Skin epidermis (tissue), 12 donors: ENCODE data around the gene SOX3.

ENCODE experiments used
- H3K27ac ChIP-seq, 21 experiments: fragments of 200-600 bp; sonication (generic) in 11 of 21; one replicate each; pipeline ENCODE4 v1.5.0; 2020; ENCODE audit warnings: mild to moderate bottlenecking in 3 of 21, inconsistent platforms in 2 of 21, moderate library complexity in 2 of 21
- H3K4me3 ChIP-seq, 7 experiments: fragments of 200-600 bp; sonication (generic) in 2 of 7; one replicate each; pipeline ENCODE4 v1.5.0; 2020; ENCODE audit warnings: inconsistent platforms in 2 of 7, mild to moderate bottlenecking in 2 of 7, moderate library complexity in 1 of 7

SOX3 gene

DNA sequence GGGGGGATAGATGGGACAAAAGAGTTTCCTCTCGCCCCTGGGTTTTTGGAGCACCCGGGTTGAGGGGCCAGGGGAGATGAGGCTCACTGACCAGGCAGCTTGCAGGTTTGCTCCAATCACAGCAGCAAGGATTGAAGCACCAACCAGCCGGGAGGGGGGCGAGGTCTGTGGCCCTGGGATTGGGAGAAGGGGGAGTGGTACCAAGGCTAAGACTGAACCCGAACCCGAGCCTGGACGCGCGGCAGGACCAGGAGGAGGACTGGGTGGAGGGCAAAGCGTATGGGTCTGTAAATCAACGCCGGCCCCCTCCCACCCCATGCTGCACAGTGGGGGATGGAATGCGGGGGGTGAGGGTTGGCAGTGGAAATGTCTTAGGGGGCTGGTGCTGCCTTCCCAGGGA lies 3.5 kb downstream of the SOX3 start:
- Histone ChIP-seq H3K27ac (no peak overlapping the region), H3K4me3 (no peak overlapping the region)

DNA sequence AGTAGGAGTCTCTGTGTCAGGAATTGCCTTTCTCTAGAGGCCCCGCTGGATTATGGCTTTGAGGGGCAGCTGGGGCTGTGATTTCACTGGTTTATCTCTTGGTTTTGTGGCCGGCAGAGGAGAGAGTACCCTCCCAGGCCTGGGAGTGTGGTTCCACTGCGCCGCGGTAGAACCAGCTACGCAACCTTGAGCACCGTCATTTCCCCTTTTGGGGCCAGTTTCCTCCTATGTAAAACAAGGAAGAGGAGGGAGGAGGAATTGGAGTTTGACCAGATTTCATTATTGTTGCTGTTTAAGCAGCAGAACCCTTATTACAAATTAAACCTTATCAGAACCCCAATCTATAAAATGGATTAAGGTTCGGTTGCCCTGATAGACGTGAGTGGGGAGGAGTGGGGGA lies 4.4 kb downstream of the SOX3 start:
- no peak overlapping the region for H3K27ac ChIP-seq
- H3K4me3 ChIP-seq, result no peak overlapping the region

DNA sequence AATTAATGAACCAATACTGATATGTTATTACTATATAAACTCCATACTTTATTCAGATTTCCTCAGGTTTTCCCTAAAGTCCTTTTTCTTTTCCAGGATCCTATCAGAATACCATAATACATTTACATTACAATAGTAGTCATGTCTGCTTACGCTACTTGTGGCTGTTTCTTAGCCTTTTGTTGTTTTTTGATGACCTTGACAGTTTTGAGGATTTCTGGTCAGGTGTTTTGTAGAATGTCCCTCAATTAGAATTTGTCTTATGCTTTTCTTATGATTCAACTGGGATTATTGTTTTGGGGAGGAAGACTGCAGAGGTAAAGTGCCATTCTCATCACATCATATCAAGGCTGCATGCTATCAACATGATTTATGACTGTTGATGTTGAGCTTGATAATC lies 9.1 kb downstream of the SOX3 start:
- Histone ChIP-seq H3K4me3 (no peak overlapping the region), H3K27ac (no peak overlapping the region)

GRCh38 chrX:140492066-140492994 lies 12.5 kb downstream of the SOX3 start:
- Histone ChIP-seq H3K4me3 (no peak overlapping the region), H3K27ac (no peak overlapping the region)

- no peak overlapping the region for H3K27ac ChIP-seq
These were observed 24.1 kb downstream of the SOX3 start for GRCh38 chrX:140480765-140481164.

DNA sequence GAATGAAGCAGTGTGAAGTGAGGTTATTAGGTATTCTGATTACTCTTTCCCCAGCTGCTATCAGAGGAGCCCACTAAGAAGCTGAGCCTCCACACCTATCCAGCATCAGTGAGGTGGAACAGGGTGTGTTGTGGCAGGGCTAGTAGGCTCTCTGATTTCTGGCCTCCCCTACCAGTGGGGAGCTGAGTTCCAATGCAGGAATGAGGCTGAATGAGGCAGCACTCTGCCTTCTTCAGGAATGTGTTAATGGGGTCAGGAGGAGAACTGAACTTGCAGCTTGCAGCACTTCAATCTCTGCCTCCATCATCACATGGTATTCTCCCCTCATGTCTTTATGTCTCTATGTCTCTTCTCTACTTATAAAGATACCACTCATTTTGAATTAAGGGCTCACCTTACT lies 26.9 kb downstream of the SOX3 start:
- Histone ChIP-seq H3K4me3 (no peak overlapping the region), H3K27ac (no peak overlapping the region)

More at GRCh38 chrX:140480765-140481164, 24.1 kb downstream of the SOX3 start:
- H3K4me3 ChIP-seq, result no peak overlapping the region

DNA sequence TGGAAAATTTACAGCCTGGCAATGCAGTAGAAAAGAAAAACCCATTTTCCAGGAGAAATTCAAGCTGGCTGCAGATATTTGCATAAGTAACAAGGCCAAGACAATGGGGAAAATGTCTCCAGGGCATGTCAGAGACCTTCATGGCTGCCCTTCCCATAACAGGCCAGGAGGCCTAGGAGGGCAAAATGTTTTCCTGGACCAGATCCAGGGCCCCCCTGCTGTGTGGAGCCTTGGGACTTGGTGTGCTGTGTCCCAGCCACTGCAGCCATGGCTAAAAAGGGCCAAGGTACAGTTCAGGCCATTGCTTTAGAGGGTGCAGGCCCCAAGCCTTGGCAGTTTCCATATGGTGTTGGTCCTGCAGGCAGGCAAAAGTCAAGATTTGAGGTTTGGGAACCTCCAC lies 29.8 kb downstream of the SOX3 start:
- Histone ChIP-seq H3K4me3 (no peak overlapping the region), H3K27ac (no peak overlapping the region)

- no peak overlapping the region for H3K27ac ChIP-seq
- H3K4me3 ChIP-seq, result no peak overlapping the region
These were observed 37.7 kb downstream of the SOX3 start for GRCh38 chrX:140467211-140467610.
